C1 segment of cervical spinal cord (tissue), 14 donors: Measurements from ENCODE around the gene YPEL1.

Experiments
- DNase-seq, 14 donors: peaks; one replicate each; lab custom pipeline; 2025; lab: John Stamatoyannopoulos, UW

Gene YPEL1, protein sequence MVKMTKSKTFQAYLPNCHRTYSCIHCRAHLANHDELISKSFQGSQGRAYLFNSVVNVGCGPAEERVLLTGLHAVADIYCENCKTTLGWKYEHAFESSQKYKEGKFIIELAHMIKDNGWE

DNA sequence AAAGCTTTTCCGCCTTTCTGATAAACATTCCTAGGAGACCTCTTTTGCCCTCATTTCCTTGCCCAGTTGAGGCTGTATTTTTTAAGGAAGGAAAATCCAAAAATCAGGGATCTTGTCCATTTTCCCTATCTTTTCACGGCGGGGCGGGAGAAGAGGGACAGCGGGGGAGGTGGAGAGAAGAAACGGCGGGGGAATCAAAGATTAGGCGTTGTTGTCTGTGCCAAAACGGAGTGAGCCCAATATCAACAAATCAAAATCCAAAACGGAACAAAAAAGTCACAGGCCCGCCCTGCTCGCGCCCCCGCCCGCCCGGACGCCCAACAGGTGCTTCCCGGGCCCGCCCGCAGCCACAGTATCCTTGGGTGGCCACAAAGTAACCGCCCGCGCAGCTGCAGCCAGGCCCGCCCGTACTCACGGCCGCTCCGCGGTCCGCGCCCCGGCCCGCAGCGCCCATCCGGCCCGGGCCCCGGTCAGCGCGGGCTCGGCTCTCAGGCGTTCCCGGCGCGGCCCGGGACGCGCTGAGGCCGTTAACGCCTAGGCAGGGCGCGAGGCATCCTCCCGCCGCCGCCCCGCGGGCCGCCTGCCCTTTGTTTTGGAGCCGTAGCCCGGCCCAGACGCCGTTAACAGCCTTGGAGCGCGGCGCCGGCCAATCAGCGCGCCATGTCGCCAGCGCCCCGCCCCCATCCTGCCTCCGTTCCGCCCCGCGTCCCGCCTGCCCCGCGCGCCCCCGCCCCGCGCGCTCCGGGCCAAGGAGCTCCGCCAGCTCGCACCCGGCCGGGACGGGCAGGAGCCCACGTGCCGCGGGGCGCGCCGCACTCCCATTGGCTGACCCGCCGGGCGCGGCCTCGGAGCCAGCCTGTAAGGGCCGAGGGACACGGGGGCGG, at the start of gene YPEL1:
YPEL1 (minus strand) TSS at position 595 of the 884 bp plus-strand sequence. CDS start 25,050 bp downstream, outside the sequence.
- DNase-seq, result peak; percentile 69 to 99 (median 96)

DNA sequence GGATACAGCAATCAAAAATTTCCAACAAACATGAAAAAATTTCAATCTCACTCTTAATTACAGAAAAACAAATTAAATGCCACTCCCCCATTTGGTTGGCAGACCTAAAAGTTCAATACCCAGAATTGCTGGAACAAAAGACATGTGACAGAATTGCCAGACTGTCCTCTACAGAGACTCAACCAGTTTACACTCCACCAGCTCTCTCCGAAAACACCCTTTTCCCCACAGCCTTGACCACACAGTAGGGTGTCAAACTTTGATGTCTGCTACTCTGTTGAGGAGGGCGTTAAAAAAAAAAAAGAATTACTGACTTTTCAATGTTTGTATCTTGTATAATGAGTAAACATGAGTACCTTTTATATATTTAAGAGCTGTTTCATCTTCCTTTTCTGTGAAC, 44.7 kb upstream of the YPEL1 start:
- no peak for DNase-seq

DNA sequence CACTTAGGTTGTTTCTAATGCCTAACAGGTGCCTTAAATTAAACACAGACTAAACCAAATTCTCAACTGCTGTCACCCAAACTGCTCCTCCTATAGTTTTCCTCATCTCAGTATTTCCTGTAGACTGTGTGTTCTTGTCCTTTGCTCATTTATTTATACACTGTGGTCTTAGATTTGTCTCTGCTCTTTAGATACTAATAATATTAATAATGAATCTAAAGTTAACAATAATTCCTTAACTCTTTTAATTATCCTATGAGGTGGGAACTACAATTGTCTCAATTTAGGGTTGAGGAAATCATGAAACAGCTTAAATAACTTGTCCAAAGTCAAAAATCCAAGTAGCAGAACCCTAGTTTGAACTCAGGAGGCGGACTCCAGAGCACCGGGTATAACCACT, 43.9 kb upstream of the YPEL1 start:
- DNase-seq, result no peak

DNA sequence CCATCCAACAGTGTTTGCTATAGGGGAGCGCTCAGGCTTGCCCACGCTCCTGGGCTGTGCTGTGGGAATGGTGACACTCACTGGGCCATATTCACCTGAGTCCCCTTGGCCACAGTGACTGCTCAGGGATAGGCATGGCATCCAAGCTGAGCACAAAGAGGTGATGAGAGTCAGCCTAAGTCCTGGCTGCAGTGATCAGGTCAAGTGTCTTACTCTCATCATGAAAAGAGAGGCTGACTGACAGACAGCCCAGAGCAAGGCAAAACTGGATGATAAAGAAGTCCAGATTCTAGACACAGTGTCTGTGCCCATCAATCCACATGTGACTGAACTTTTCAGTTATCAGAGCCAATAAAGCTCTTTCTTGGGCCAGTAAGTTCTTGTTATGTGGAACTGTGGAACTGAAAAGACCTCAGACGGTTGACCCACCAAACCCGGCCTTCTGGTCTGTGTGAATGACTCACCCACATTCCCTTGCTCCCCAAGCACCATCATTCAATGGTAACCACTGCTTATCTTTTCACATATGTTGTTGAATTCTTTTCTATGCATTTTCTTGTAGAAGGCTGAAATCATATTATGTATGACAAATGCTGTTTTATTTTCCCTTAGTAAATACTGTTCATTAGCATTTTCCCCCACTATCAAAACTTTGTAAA, 43.2 kb upstream of the YPEL1 start:
- DNase-seq, result no peak

DNA sequence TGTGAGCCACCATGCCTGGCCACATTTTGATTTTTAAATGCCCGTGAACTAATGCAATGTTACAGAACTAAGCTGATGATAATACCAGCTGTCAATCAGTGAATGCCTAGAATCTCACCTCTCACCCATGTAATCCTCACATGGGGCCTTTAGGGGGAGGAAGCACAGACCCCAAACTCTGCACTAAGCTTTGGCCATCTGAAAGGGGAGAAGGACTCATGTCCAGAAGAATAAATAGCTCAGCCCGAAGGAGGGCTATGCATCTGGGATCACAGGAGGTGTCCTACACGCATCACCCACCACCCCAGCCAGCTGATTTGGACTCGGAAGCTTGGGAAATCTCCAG, 36.0 kb upstream of the YPEL1 start:
- DNase-seq, result no peak

DNA sequence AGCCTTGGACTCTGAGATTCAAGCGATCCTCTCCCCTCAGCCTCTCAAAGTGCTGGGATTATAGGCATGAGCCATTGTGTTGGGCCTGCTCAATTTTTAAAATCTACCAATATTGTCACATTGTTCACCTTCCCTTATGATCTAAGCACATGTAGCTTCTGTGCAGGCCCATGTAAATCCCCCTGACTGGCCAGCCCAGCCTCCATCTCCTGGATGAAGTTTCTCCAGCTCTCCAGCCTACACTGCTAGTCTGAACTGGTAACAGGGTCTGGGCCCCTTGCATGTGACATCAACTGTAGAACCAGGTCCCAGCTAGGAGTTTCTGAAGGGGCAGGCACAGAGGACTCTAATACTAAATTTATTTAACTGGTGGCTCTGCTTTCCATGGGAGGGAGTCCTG, 32.8 kb upstream of the YPEL1 start:
- DNase-seq, result no peak

DNA sequence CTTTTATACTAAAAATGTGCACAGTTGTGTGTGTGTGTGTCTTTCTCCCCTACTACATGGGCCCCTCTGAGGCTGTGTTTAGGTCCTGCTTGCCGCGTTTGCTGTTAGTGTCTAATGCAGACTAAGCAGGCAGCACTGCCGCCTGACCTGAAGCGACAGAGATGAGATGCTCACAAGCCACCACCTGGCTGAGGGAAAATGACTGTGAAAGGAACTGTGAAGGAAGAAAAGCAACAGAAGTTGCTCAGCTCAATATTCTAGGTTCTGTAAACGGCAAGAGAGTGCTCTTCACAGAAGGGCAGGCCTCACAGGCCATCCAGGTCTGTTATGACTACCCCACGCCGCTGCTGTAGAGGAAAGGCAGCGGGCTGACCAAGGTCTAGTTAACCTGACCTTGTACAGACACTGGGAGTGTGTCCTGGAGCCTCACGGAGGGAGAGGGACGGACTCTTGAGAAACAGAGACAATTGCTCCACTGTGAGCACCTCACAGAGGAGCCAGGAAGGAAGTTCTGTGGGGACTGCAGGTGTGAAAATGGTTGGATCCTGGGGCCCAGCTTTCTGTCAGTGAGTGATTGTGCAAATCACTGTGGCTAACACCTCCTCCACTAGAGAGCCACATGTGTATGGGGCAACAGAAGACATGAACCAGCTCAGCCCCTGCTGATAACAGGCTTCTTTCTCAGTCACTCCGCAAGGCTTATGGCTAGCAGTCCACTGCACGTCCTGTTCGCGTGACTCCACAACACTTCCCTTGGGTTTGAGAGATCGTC, 31.3 kb upstream of the YPEL1 start:
- DNase-seq, result no peak

DNA sequence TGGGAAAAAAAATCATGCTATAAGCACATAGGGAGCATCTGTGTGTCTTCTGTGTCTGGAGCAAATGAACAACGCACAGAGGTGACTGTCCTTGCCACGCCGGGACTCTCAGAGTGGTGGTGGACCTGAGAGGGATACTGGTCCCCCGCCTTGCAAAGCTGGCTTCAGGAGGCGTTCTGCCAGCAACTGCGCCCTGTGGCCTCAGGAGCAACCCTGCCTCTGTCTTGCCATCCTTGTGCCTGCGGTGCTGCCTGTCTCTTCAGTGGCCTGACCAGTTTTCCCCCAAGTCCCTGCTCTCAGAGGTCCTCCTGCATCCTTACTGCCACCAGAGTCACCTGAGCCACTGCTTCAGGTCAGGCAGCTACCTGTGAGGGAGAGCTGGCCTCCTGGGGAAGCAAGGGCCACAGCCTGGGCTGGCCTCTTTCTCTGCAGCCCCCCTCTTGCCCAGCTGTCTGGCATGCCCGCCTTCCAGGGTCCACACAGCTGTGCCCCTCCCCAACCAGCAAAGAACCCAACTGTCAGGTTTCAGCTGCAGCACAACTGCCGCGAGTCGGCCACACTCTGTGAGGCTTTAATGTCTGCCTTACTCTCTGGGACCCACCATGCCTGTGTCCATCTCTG, 30.4 kb upstream of the YPEL1 start:
- no peak for DNase-seq

DNA sequence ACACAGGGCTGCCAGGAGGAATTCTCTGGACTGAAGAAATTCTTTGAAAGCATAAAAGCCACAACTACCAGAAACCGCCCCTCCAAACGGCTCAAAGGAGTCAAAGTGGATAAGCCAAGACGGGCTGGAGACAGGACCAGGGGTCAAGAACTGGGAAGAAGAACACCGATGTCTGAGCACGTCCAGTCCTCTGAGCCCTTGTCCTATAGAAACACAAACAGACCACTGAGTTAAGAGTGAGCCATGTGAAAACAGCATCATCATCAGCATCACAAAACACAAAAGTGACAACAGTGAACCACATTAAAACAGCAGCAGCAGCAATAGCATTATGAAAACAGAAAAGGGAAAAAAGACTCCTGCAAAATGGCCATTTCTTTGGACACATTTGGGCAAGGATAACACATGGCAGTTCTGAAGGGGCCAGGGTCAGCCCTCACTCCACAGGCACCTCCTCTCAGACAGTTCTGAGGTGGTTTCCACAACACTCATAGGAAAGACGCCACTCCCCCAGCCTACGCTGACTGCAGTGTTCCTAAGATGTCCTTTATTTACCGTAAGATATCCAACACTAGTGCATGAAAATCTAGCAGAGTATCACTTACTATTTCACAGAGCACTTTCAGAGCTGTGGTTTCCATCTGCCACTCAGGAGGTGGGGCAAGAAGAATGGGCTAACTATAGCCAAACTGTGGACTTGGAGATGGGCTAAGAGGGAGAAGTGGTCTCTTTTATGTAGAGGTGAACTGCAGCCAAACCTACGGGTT, 28.6 kb upstream of the YPEL1 start:
- DNase-seq, result no peak

DNA sequence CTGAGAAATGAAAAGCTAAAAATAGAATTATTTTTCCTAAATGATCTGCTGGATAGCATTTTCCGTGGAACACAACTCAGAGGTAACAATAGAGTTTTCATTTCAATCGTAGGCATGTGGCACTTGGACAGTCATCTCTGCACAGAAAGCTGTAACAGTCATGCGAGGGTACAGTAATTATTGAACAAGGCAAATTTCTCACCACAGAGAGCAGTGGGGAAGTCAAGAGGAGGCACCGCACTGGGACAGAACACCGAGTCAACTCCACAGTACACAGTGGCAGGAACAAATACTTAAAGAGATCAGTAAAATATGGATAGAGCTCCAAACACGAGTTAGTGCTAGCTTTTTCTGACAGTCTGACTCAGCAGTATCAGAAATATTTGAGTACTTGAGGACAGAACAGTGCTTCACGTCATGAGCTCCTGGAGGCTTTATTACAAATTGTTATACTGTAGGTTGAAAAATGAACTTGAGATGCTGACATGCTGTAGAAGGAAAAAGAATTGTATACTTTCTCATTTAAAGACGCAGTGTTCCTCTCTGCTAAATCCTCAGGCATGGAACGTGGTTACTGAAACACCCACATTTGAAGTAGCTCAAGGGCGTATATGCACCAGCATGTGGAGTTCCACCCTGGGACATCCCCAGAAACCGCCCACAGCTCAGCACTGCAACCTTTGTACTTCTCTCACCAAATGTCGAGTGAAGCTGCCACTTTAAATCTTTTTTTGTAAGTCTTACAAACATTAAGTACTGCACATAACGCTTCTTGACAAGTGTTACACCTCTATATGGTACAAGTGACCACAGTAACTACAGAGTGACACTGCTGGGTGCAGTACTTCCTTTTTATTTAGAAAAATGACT, 27.4 kb upstream of the YPEL1 start:
- no peak for DNase-seq

DNA sequence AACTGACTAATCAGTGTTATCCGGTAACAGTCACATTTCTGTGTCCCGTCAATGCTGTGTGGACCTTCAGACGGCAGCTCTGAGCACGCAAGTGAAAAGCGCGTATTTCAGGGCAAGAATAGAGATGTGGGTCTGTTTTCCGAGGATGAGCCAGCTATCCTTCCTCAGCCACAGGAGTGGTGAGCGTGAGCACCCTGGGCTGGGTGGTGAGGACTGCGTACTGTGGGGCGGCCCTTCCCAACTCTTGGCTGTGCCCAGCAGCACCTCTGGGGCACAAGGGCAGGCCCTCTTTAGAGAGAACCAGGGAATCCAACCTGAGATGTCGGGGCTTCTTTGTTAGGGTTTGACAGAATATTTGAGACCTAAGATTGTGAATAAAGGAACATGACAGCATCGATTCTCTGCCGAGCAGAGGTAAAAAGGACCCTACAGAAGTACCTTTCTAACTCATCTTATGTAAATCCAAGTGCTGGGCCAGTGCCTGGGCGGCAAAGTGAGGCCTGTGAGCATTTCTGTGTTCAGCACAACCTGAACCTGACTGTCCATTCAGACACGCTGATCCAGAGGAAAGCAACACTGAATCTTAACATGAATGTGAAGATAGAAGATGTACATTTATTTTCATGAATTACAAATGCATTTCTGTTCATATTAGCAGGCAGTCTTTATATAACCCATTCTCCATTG, 26.5 kb upstream of the YPEL1 start:
- no peak for DNase-seq

DNA sequence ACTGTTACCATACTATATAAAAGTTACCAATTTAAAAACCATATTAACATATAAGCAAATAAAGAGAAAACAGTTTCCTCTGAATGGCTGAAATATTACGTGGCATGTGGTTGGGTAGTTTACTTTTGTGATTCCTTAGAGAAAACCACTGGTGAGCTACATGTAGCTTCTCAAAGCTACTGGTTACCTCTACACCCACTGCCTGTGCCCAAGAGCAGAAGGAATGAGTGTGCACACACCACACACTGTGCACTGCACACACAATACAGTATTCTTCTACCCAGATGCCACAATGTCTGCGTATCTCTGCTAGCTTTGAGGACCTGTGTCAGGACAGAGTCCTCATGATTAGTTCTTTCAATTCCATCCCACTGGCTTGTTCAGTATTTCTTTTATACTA, 25.5 kb upstream of the YPEL1 start:
- DNase-seq, result no peak

DNA sequence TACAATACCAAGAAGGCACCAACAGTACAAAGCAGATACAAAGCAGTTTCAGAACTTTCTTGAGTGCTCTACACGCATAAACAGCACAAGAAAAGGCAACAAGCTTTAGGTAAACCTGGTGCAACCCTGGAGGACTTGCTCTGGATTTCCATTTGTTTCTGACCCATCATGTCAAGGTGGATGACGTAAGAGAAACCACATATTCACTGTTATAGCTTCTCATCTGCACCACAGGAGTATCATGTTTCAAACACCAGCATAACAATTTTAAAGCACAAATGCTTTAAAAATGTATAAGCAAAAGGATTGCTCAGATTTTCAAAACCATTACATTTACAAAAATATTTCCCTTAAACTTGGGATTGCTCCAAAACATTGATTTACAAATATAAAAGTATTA, 25.0 kb upstream of the YPEL1 start:
- no peak for DNase-seq

DNA sequence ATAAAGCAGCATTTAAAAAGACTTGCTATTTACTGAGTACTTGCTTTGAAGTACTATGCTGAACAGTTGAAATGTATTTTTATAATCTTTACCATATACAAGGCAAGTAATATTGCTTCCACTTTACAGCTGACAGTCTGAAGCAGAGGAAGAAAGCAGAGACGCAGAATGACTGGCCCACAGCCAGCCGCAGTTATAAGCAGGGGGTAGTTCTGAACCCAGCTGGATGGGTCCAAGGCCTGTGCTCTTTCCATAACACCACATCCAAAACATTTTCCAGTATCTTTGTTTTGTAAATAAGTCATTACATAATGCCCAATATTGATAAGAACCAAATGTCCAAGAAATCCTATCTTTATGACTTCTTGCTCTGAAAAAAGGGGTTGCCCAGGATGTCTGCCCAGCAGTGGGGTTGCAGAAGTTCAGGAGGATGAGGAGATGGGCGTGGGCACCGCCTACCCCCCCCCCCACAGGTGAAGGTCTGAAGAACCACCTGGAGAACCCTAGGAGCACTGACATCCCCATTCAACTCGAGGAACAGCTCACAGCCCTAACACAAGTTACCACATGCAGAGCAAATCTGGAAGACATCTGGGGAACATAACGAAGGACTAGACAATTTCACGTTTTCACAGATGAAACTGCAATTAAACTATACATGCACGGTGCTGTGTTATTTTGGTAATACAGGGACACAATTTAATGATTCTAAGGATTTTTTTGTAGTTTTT, 24.2 kb upstream of the YPEL1 start:
- no peak for DNase-seq

DNA sequence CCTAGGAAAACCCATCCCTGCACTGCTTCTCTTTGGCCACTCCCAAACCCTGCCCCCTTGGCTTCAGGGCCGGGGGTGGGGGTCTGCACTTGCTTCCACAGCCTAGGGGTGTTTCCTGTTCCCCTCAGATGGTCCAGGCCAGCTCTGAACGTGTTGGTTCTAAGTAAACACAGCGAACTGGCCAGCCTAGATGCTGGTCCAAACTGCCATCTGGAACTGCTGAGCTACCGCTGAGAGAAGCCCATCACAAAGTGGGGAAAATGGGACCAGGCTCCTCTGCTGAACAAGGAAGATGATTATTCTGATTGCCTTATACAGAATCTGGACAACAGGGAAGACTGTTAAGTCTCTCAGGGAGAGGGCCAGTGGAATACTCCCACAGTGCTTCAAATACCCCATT, 23.5 kb upstream of the YPEL1 start:
- peak in 4 of 14 donors; percentile 9 to 82 (median 34) for DNase-seq

DNA sequence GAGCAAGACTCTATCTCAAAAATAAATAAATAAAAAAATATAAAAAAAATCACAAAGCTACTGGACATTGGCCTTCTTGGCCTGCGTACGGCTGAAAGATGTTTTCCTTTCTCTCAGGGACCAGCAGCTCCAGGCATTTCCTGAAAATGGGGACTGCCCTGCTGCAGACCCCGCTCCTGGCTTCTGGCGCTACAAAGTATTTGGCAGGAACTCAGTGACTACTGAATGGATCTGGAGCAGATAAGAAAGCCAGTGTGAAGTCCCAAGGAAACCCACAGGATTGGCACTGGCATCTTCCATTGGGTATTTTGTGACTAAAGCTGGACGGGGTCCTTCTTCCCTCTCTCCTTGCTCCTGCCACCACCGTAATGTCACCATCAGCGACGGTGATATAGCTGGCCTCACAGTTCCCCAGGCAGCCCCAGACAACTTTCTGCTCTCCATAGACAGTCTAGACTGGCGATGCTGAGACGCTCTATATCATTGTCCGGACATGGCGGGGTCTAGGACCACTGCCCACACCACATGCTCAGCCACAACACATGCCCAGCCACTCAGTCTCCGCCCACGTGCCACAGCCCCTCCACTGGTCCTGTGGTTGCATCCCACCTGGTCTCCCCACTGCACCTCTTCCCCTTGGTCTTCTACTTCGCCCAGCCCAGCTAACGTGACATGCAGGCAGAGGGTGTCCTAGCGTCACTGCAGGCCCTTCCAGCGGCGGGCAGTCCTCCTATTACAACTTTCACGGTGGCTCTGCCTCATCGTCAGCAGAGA, 22.7 kb upstream of the YPEL1 start:
- no peak for DNase-seq

DNA sequence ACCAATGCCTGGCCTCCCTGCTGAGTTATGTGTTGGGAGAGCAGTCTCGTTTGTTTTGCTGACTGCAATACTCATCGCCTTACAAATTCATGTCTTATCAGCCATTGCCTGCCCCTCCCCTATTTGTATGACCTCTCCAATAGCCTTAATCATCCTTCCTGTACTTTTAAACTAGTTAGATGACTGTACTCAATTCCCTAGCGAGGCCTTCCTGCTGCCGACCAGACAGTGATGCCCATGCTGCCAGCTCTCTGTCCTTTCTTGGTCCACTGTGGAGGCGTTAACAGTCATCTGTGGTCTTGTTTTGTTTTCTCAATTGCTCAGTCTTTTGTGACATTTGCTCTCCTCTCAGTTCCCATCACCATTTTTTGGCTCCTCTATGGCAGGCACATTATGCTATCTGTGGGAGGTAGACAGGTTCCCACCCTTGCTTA, 20.3 kb upstream of the YPEL1 start:
- DNase-seq, result no peak

DNA sequence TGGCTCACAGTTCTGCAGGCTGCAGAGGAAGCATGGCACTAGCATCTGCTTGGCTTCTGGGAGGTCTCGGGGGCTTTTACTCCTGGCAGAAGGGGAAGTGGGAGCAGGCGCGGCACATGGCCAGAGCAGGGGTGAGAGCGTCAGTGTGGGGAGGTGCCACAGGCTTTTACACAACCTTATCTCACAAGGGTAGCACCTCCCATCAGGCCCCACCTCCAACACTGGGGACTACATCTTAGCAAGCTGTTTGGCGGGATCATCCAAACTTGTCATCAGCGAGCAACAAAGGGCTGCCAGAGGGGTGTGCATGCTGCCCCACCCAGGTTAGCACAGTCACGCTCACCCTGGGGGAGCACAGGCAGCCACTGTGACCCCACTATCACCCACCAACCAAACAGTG, 18.9 kb upstream of the YPEL1 start:
- DNase-seq, result peak in 2 of 14 donors; percentile 43 to 62
